Osteoblast (primary cell): ENCODE data around the gene SPATA16. TPM values are rescaled to one million over a fixed set of nuclear protein-coding genes. Genes with fewer than 3 reads are reported as not detected.

Source experiments
- DNase-seq: peaks from one replicate; pipeline ENCODE4 v3.0.0; 2011; ENCODE audit warnings: low spot score, mixed read lengths; ENCODE audit not compliant: insufficient read length; ENCODE audit errors: missing footprints
- H2AFZ ChIP-seq: 2 replicates; pipeline ENCODE4 v1.6.0; 2011; ENCODE audit warnings: mild to moderate bottlenecking, low read length
- H3K27ac ChIP-seq: 2 replicates; pipeline ENCODE4 v1.5.1; 2011; ENCODE audit warnings: mild to moderate bottlenecking, low read depth, low read length, moderate library complexity
- H3K27me3 ChIP-seq: 2 replicates; pipeline ENCODE4 v1.6.0; 2012; ENCODE audit warnings: mild to moderate bottlenecking, control low read depth, inconsistent platforms, low read length, moderate library complexity; ENCODE audit not compliant: insufficient read depth
- H3K36me3 ChIP-seq: 2 replicates; pipeline ENCODE4 v1.5.1; 2011; ENCODE audit warnings: mild to moderate bottlenecking, low read length, control low read depth, moderate library complexity; ENCODE audit not compliant: insufficient read depth
- H3K4me1 ChIP-seq: 2 replicates; pipeline ENCODE4 v1.5.1; 2011; ENCODE audit warnings: mild to moderate bottlenecking, low read length, control low read depth, moderate library complexity; ENCODE audit not compliant: insufficient read depth
- H3K4me2 ChIP-seq: 2 replicates; pipeline ENCODE4 v1.6.0; 2011; ENCODE audit warnings: mild to moderate bottlenecking, low read length; ENCODE audit not compliant: insufficient read depth
- H3K4me3 ChIP-seq: fragments of 200-600 bp; sonication (generic); 3 replicates; pipeline ENCODE4 v1.5.1; 2012; ENCODE audit warnings: mild to moderate bottlenecking, low read length, inconsistent platforms; ENCODE audit not compliant: insufficient read depth
- H3K79me2 ChIP-seq: 2 replicates; pipeline ENCODE4 v1.6.0; 2012; ENCODE audit warnings: mild to moderate bottlenecking, low read length, control low read depth, inconsistent platforms; ENCODE audit not compliant: insufficient read depth
- H3K9me3 ChIP-seq: 2 replicates; pipeline ENCODE4 v1.5.1; 2011; ENCODE audit warnings: low read depth, low read length, control low read depth
- H4K20me1 ChIP-seq: 2 replicates; pipeline ENCODE4 v1.6.0; 2012; ENCODE audit warnings: mild to moderate bottlenecking, low read length, control low read depth; ENCODE audit not compliant: insufficient read depth
- total RNA-seq: library from RNA; depleted of rRNA; stranded (reverse); fragments of >200 nt; gene quantifications from 2 replicates; pipeline ENCODE4 v1.2.3, GENCODE V29; 2012
- TF ChIP-seq, protein P1 (sequence below): IDR thresholded peaks from 2 replicates; pipeline ENCODE4 v1.5.1; 2011; ENCODE audit warnings: mild to moderate bottlenecking, low read depth, low read length, moderate library complexity; ENCODE audit errors: extremely low read depth

Gene SPATA16
- total RNA-seq, 1 donor = not detected

DNA sequence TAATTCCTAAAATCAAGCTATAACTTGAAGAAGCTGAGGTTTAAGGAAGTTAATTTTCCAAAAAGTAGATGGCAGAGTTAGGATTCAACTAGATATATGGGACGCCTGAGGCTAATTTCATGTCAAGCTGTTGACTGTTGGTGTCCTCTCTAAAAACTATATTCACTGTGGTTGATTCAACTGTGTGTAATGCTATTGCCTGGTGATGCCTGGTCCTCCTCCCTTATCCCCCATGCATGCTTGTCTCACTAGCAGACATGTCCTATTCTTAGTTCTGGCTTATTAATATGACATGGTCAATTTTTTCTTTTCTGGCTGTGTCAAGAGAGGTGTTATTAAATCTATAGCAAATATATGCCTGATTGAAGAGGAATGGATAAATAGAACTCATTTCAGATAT is 156.1 kb downstream of the SPATA16 start:
- TF ChIP-seq, protein P1, sequence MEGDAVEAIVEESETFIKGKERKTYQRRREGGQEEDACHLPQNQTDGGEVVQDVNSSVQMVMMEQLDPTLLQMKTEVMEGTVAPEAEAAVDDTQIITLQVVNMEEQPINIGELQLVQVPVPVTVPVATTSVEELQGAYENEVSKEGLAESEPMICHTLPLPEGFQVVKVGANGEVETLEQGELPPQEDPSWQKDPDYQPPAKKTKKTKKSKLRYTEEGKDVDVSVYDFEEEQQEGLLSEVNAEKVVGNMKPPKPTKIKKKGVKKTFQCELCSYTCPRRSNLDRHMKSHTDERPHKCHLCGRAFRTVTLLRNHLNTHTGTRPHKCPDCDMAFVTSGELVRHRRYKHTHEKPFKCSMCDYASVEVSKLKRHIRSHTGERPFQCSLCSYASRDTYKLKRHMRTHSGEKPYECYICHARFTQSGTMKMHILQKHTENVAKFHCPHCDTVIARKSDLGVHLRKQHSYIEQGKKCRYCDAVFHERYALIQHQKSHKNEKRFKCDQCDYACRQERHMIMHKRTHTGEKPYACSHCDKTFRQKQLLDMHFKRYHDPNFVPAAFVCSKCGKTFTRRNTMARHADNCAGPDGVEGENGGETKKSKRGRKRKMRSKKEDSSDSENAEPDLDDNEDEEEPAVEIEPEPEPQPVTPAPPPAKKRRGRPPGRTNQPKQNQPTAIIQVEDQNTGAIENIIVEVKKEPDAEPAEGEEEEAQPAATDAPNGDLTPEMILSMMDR = no peak
- H2AFZ ChIP-seq = no peak overlapping the region
- DNase-seq = no peak
- H3K27ac ChIP-seq = no peak overlapping the region
- no peak overlapping the region for H3K4me3 ChIP-seq
- no peaks in the 10 kb centered on the region for H3K79me2 ChIP-seq
- H3K4me2 ChIP-seq = no peak overlapping the region
- H3K27me3 ChIP-seq = no peaks in the 10 kb centered on the region
- H3K4me1 ChIP-seq = no peaks in the 10 kb centered on the region
- no peaks in the 10 kb centered on the region for H4K20me1 ChIP-seq
- H3K9me3 ChIP-seq = no peaks in the 10 kb centered on the region
- no peaks in the 10 kb centered on the region for H3K36me3 ChIP-seq

DNA sequence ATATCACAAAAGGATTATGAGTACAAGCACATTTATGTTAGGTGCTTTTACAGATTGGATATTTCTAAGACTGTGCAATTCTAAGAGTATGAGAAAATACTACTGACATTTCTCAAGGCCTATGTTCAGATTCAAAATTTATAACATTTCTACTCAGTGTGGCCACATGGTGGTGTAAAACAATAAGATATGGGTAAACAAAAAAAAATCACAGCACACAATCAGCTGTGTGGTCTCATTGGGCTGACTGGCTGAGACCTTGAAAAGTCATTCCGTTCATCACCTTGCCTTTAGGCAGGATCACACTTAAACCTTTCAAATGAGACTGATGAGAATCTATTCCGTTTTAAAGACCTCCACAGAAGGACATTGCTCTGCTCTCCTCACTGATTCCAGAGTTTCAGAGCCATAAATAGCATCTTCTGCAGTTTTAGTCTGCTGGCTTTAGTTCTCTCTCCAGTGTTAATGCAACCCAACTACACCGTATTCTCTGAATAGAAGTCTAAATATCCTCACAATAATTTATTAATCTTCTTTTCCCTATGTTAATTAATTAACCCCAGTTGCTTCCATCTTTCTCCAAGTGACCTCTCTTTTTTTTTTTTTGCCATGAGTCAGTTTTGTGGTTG is 158.2 kb downstream of the SPATA16 start:
- Histone ChIP-seq H3K27me3 (no peaks in the 10 kb centered on the region), H3K4me3 (no peak overlapping the region), H3K36me3 (no peaks in the 10 kb centered on the region), H3K79me2 (no peaks in the 10 kb centered on the region), H3K4me1 (no peaks in the 10 kb centered on the region), H3K9me3 (no peaks in the 10 kb centered on the region), H4K20me1 (no peaks in the 10 kb centered on the region), H3K27ac (no peak overlapping the region), H3K4me2 (no peak overlapping the region), H2AFZ (no peak overlapping the region)
- DNase-seq = no peak
- TF ChIP-seq, protein P1 = no peak

DNA sequence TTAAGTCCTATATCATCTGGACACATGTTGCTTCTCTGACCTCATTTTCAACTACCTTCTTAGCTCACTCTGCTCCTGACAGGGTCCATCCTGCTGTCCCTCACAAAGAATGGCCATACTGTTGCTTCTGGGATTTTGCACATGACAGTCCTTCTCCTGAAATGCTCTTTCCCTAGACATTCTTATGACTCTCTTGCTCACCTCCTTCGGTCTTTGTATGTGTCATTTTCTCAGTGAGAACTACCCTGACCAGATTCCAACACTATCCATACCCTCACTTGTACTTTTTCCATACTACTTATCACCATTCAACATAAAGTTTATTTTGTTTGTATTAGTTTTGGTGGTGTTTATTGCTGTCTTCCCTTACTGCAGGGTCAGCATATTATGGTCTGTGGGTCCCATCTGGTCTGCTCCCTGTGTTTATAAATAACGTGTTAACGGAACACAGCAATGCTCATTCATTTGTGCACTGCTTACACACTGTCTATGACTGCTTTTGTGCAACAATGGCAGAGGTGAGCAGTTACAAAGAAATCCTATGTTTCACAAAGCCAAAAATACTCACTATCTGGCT is 159.5 kb downstream of the SPATA16 start:
- Histone ChIP-seq H3K4me3 (no peak overlapping the region), H3K27ac (no peak overlapping the region), H3K4me1 (no peaks in the 10 kb centered on the region), H3K4me2 (no peak overlapping the region), H3K9me3 (no peaks in the 10 kb centered on the region), H3K36me3 (no peaks in the 10 kb centered on the region), H3K27me3 (no peaks in the 10 kb centered on the region), H2AFZ (no peak overlapping the region), H4K20me1 (no peaks in the 10 kb centered on the region), H3K79me2 (no peaks in the 10 kb centered on the region)
- no peak for DNase-seq
- TF ChIP-seq, protein P1 = no peak

DNA sequence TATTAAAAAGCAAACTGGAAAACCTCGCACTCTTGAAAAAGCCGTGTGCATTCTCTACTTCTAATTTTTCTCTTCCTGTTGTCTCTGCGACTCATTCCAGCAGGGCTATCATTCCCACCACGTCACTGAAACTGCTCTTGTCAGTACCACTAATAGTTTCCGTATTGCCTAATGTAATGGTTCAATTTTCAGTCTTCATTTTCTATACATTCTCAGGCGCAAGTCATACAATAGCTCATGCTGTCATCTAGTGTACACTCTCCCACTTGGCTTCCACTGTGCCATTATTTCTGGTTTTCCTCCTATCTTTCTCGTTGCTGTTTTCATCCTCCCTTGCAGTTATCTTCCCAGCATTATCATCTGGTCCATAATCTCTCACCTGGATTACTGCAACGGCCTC is 160.2 kb downstream of the SPATA16 start:
- Histone ChIP-seq H3K27me3 (no peaks in the 10 kb centered on the region), H3K4me2 (no peak overlapping the region), H3K4me1 (no peaks in the 10 kb centered on the region), H4K20me1 (no peaks in the 10 kb centered on the region), H3K27ac (no peak overlapping the region), H2AFZ (no peak overlapping the region), H3K36me3 (no peaks in the 10 kb centered on the region), H3K9me3 (no peaks in the 10 kb centered on the region), H3K4me3 (no peak overlapping the region), H3K79me2 (no peaks in the 10 kb centered on the region)
- DNase-seq = no peak
- TF ChIP-seq, protein P1 = no peak
